GM18502 (cell line): ENCODE data around the gene OR5W2.
"Not testable (repeated sequence)": the region's sequence is repeated elsewhere in the genome, so short reads cannot be mapped to it uniquely, and the experiment has no call there.

Experiments
- ATAC-seq: cut with Tn5 transposase; IDR thresholded peaks from one replicate; pipeline ENCODE4 v1.9.1; 2021; ENCODE audit warnings: mild to moderate bottlenecking; ENCODE audit not compliant: unreplicated experiment, poor library complexity

OR5W2 gene

DNA sequence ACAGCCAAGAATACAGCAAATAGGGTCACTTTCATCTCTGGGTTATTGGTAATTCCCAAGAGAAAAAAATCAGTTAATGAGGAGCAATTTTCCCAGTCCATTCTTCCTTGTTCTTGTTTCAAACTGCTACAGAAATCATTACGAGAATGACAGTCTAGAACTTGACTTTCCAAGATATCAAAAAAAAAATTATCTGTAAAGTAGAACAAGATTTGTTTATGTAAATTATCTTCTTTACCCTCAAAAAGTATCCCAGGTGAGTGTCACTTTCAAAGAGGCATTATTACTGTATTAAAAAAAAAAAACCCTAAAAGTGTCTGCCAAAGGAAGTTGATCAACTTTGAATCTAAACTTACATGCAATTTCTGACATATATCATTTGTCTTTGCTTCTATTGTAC is at the start of gene OR5W2:
Gene OR5W2, minus strand, starts transcription at position 101 of the 400 bp plus-strand sequence. Its CDS starts 0 bp downstream, at position 101.
- no peak for ATAC-seq

DNA sequence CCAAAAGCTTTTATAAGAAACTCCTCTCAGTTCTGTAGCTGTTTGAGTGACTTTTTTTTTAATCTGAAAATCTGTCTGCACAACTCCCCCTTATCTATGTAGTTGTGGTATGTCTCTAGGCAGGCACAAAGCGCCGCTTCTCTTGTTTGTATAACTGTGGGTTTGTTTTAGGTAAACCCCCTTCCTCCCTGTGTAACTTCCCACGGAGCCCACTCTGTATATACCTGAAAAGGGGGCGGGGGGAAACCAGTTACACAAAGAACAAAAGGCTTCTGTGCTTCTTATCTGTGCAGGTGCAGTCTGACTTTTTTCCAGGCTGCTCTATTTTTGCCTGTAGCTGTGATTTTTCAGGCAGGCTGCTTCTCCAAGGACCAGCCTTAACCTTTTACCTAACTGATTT is 42.1 kb upstream of the OR5W2 start:
- no peak for ATAC-seq

DNA sequence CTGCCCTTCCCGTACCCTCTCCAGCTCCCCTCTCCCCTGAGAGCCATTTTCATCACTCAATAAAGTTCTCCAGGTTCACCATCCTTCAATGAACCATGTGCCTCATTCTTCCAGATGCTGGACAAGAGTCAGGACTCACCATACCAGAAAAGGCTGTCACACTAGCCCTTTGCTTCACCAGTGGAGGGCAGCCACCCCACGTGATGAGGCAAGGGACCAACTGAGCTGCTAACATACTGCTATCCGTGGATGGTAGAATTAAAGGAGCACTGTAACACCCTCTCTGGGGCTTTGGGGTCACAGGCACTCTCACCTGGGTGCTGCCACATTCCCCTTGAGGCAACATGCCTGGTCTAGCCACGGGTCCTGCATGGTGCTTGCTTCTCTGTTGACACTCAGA is 34.9 kb upstream of the OR5W2 start:
- no peak for ATAC-seq

DNA sequence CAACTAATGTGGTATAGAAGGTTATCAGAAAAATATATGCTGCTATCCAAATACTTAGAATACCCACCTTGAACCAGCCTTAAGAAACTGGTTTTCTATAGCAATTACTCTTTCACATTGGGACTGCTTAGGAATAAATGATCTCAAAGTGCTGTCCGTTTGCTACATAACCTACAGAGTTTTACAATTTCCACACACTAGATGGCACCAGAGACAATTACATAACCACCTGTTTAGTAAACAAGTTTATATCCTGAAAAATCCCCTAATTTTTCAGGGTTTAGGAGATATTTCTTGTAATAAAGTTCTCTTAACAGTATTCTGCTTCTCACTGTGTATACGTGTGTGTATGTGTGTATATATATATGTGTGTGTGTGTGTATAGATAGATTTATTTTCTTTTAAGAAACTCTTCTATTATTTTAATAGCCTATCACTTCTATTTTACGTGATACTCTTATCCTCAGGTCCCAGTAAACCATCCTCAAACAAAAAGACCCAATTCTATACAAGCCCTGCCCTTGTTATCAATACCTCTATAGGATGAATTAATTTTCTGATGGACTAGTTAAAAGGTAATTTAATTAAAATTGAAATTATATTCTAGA is 28.5 kb upstream of the OR5W2 start:
- peak; percentile 82 for ATAC-seq

DNA sequence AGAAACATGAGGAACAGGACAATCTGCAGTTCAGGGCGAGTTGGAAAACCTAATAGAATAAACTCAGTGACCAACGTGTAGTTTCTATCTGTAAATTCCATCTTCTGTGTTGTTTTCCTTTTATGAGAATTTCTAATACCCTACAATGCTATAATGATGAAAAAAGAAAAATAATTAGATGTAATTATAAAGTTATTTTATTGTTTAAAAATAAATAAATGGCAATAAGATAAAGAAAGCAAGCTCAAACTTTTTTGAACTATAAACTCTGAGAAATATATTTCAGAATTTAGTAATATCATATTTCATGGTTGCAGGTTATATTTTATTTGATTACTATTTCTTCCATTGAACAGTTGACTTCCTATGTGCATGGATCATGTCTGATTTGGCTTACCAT is 21.9 kb upstream of the OR5W2 start, which contains the start of gene OR5I1:
Gene OR5I1, minus strand, starts transcription at position 101 of the 400 bp plus-strand sequence. Its CDS starts 0 bp downstream, at position 101.
- no peak for ATAC-seq

DNA sequence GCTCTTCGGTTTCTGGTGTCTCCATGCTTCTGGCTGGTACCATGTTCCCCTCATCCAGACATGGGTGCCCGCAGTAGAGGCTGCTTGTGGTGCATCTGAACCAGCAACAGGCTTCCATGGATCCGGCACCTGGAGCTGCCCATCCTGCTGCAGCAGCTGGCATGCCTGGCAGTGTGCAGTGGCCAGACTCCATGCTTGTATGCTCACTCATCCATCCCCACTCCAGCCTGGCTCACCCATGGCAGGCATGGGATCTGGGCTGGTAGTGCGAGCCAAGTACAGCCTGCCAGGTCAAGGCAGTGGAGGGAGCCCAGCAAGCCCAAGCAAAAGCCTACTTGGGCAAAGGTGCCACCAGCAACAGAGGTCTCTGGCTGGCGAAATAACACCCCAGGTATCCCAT is 6.2 kb upstream of the OR5W2 start:
- ATAC-seq = no peak

DNA sequence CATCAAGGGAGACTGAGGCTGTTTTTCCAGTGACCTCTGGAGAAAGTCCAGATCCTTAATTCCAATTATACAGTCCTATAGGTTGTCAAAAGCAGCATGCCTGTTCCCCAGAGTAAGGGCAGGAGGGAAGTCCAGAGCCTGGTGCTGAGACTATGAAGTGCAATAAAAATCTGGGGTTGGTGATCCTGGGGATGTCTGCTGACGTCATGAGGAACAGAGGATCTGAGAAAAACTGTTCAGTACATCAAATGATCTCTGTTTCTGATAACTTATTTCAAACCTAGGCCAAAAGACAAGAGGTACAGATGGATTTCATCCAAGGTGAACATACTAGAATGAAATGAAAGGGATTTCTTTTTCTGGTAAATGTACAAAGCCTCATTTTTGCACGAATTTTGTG is 12.1 kb downstream of the OR5W2 start:
- no peak for ATAC-seq

DNA sequence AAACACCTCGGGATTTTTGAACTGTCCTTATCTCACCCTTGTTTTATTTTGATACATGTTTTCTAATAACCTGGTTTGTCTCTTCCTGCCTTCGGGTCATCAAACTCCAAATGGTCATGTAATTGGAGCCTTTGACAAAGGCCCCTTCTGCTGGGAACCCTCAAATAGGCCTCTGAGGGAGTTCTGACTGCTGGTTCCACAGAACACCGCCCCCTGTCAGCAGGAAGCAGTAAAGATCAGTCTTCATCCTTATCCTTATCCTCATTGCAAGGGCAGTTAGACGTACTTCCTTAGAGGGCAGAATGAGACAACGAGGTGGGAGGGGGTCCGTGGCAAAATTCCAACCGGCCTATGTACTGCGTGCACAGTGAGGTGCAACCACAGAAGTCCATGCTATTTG is 19.2 kb downstream of the OR5W2 start:
- ATAC-seq = no peak

DNA sequence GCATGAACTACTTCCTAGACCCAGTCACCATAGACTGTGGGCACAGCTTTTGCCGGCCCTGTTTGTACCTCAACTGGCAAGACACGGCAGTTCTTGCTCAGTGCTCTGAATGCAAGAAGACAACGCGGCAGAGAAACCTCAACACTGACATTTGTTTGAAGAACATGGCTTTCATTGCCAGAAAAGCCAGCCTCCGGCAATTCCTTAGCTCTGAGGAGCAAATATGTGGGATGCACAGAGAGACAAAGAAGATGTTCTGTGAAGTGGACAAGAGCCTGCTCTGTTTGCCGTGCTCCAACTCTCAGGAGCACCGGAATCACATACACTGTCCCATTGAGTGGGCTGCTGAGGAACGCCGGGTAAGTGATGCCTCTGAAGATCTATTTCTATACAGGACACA is 28.9 kb downstream of the OR5W2 start:
- ATAC-seq = not testable (repeated sequence)

DNA sequence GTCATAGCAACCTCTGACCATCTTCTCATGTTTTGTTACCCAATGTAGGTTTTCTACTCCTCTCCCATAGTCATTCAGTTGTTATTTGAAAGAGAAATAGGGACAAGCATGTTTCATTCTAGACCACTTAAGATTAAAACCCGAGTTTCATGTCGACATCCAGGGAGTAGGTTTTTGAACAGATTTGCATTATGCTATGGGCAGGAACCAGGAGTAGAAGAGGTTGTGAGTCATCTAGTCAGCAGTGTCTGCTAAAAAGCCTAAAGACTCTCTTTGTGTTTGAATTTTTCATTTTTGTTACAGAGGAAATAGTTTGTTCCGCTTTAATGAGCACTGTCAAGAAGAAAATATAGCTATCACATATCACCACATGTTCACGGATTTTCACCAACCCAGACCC is 29.4 kb downstream of the OR5W2 start:
- not testable (repeated sequence) for ATAC-seq

DNA sequence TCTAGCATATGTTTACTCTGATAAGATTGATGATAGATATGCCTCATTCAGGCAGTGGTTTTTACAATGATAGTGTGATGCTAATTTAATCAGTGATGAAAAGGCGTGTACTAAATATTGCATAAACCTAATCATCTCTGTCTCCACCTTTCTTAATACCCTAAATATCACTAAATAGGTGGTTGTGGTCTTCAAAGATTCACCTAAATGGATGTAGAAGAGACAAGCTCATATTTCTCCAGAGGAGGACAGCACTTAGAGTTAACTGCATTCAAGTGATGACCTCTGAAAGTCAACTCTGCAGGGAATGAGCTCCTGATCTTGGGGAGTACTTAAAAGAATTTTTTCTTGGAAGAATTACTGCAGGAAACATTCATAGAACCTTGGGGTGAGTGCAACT is 31.4 kb downstream of the OR5W2 start, which contains the start of gene TRIM51:
Gene TRIM51, plus strand, starts transcription at position 301 of the 400 bp plus-strand sequence. CDS start 2,132 bp downstream, outside the sequence.
- not testable (repeated sequence) for ATAC-seq

DNA sequence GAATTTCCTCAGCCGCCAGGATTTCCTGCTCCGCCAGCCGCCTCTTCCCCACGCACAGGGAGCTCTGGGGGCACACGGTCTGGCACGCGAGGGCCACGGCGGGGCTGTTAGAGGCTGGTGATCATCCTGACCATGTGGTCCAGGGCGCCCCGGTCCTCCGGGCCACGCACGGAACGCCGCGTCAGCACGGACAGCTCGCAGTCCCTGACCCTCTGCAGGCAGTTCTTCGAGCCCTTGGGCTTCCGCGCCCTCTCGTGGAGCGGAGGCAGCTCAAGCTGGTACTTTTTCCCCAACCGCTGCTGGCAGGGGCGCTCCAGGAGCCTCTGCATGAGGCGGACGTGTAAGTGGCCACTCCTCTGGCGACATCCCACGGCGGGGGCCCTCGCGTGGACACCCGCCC is 41.2 kb downstream of the OR5W2 start:
- ATAC-seq = not testable (repeated sequence)

DNA sequence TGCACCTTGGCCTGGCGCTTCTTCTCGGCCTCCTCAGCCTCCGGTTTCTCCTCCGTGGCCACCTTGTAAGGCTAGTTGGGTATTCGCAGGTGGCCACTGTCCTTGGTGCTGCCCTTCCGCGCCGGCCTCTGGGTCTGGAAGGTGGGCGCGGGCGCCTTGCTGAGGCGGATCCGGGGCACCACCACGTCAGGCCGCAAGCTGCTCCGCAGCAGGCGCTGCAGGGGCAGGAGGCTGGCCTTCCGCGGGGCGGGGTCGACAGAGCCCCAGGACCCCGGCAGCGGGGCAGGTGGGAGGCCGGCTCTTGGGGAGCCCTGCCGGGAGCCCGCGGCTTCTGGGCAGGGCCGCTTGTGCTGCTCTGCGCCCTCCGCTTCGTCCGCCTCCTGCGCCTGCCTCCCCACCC is 41.7 kb downstream of the OR5W2 start:
- not testable (repeated sequence) for ATAC-seq

DNA sequence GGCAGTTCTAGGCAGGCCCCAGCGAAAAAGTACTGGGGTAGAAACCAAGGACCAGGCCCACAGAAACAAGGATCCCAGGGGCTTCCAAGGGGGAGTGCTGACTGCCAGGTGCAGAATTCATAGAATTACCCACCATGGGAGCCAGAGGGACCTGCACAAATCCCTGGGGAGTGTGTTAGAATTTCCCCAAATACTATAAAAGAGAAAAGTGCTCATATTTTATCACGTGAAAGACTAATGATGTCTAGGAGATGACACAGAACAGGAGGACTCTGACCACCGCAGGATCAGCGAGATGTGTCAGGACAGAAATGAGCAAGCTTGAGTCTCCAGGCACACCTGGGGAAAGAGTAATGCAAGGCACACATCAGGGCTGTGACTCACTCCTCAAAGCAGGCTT is 47.0 kb downstream of the OR5W2 start:
- ATAC-seq = not testable (repeated sequence)
